ENCODE results near the gene NFIX. TPM values are rescaled to one million over a fixed set of nuclear protein-coding genes. Genes with fewer than 3 reads are reported as not detected.

The NFIX gene
- total RNA-seq, 1 experiment from 2014 or later = 22.5 TPM

DNA sequence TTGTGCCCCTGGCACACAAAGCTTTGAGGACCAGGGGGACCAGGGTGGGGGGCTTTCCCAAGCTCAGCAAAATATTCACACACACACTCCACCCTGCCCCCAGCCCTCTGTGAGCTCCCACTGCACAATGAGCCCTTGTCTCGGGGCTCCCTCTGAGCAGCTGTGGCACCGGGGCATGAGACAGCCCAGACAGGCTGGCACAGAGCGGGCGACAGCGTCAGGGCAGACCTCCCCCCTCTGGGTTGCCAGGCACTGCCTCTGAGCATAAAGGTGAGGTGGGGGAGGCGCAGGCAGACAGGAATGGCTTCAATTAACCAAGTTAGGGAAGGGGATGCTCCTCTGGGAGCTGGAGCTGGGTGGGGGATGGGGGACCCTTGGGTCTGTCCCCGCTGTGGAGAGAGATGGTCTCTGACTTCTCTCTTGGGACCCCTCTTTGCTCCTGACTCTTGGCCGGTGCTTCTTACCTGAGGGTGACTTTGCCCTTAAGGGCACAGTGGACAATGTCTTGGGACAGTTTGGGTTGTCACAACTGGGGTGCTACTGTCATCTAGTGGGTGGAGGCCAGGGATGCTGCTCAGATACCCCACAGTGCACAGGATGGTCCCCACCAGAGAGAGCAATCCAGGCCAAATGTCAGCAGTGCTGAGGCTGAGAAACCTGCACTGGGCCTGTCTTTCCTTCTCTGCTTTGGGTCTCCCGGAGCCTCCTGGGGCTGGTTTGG is 77.1 kb downstream of the NFIX start:
- no peak for DNase-seq (ENCODE audit: low read depth)

GRCh38 chr19:13073263-13073662 is 78.0 kb downstream of the NFIX start:
- DNase-seq (ENCODE audit: low read depth) = no peak

- no peak for DNase-seq (ENCODE audit: low read depth)
Observed at GRCh38 chr19:13074378-13074777, 79.1 kb downstream of the NFIX start.

DNA sequence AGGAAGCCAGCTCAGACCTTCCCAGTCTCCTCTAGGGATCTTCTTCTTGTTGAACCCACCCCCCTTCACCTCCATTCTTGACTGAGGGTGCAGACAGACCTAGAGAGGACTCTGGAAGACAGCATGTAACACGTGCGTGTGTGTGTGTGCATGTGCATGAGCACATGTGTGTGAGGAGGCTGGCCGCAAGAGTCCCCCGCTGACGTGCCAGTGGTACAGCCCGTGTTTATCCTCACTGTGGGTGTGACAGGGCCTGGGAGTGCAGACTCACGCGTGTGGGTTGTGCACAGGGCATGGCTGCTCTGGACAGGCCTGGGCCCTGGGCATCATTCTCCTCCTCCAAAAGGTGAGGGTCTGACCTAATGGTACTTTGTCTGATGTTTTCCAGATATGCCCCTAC is 81.0 kb downstream of the NFIX start:
- DNase-seq (ENCODE audit: low read depth) = no peak

- no peak for DNase-seq (ENCODE audit: low read depth)
Observed at GRCh38 chr19:13076787-13077186, 81.5 kb downstream of the NFIX start.

GRCh38 chr19:13077240-13077639 is 82.0 kb downstream of the NFIX start:
- DNase-seq (ENCODE audit: low read depth) = no peak

DNA sequence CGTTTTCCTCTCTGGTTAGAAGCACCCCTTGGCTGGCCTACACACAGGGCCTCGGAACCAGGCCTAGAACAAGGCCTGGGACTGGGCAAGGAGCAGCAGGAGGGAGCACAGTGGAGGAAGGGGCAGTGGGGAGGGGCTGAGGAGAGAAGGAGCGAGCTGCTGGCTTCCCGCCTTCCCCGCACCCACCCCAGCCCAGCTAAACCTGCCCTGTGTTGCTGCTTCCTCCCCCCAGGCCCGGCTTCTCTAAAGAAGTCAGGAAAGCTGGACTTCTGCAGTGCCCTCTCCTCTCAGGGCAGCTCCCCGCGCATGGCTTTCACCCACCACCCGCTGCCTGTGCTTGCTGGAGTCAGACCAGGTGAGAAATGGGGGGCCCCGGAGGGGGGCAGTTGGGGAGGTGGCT is 83.1 kb downstream of the NFIX start:
- no peak for DNase-seq (ENCODE audit: low read depth)

- no peak for DNase-seq (ENCODE audit: low read depth)
Observed at GRCh38 chr19:13078897-13079541, 83.7 kb downstream of the NFIX start.

GRCh38 chr19:13079542-13079986 is 84.3 kb downstream of the NFIX start:
- no peak for DNase-seq (ENCODE audit: low read depth)

- DNase-seq (ENCODE audit: low read depth) = peak; percentile 23
Observed at GRCh38 chr19:13082192-13083007, 87.1 kb downstream of the NFIX start.

- DNase-seq (ENCODE audit: low read depth) = no peak
Observed at GRCh38 chr19:13083008-13083404, 87.7 kb downstream of the NFIX start.

DNA sequence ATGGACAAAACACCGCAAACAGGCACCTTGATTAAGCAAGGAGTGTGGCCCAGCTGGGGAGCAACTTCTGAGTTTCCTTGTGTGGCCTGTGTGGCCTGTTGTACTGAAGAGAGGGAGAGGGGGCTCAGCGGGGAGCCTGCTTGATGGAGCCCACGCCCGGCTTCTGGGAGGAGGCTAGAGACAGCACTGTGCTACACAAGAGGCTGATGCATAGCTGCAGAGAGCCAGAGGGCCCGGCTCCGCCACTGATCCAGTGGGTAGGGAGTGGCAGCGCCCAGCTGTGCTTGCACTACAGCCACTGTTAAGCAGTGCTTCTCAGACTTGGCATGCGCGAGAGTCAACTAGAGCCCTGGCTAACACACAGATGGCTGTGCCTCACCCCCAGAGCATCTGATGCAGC is 88.4 kb downstream of the NFIX start:
- no peak for DNase-seq (ENCODE audit: low read depth)

DNA sequence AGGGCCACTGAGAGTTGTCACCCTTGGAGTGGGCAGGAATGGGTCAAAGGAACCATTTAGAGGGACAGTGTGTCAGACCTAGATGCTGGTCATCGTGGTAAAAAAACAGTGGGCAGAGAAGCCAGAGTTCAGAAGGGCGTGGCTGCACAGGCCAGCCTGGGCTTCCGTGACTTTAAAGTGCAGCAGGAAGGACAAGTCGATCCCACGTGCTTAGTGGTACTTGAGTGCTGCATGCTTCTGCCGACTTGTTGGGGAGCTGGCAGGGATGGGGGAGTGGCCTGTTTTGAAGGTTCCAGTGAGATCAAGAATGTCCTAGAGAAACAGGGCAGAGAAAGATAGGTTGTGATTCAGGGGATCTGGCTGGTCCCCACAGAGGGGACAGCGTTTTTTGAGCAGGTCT is 90.4 kb downstream of the NFIX start:
- DNase-seq (ENCODE audit: low read depth) = no peak

GRCh38 chr19:13086341-13086740 is 91.1 kb downstream of the NFIX start:
- DNase-seq (ENCODE audit: low read depth) = no peak

GRCh38 chr19:13087295-13087694 is 92.0 kb downstream of the NFIX start:
- no peak for DNase-seq (ENCODE audit: low read depth)

- DNase-seq (ENCODE audit: low read depth) = no peak
Observed at GRCh38 chr19:13087795-13088537, 92.7 kb downstream of the NFIX start.

GRCh38 chr19:13089139-13089856 is 94.0 kb downstream of the NFIX start:
- no peak for DNase-seq (ENCODE audit: low read depth)

DNA sequence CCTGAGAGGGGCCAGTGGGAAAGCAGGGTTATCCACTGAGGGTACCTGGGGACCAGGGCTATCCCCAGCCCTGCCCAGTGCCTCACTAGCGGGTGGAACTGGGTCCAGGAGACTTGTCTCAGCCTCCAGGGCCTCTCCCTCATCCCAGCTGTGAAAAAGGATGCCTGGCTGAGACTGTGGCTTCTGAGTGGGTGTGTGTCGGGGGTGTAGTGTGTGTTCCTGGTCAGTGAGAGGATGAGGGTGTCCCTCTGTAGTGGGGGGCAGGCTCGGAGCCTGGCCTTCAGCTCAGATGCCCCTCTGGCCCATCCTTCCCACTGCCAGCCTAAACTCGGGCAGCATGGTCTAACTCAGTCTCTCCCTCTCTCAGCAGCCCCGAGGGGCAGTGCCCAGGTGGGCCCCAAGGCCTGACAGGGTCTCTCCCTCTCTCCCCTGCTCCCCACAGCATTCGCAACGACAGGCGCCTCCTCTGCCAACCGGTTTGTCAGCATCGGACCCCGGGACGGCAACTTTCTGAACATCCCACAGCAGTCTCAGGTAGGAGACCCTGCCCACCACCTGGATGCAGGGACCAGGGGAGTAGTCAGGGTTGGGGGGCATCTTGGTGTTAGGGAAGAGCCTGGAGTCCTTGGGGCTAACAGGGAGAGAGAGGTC is 94.7 kb downstream of the NFIX start:
- DNase-seq (ENCODE audit: low read depth) = no peak

DNA sequence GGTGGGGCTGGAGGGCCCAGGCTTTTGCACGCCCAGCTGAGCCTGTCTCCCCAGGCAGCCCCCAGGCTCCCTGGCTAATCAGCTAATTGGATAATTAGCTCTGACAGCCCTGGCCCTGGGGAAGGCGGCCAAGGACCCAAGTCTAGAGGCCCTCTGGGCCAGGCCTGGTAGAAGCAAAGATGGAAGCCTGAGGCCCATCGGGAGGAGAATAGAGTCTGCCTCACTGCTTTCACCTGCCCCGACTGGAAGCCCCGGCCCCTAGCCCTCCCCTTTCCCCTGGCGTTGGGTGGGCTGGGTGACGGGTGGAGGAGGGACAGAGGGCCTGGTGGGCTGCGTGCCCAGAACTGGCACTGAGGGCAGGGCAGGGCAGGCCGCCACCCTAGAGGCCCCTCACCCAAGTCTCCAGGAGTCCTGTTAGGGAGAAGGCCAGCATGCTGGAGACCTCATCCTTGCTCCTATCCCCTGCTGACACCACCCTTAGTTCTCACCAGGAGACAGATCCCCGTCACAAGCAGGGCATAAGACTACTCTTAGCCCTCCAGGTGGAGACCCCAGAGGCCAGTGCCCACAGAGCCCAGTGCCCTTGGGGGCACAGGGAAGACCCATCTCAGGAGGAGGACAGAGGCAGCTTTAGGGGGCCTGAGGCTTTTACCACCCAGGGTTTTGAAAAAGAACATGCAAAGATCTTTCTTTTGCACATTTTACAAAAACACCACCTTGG is 95.4 kb downstream of the NFIX start:
- DNase-seq (ENCODE audit: low read depth) = no peak
